ENCODE data around the gene USP32. TPM values are rescaled to one million over a fixed set of nuclear protein-coding genes. Genes with fewer than 3 reads are reported as not detected.

The USP32 gene
- total and polyA plus RNA-seq, 4 donors = 11.6 to 103 (median 42.9) TPM

DNA sequence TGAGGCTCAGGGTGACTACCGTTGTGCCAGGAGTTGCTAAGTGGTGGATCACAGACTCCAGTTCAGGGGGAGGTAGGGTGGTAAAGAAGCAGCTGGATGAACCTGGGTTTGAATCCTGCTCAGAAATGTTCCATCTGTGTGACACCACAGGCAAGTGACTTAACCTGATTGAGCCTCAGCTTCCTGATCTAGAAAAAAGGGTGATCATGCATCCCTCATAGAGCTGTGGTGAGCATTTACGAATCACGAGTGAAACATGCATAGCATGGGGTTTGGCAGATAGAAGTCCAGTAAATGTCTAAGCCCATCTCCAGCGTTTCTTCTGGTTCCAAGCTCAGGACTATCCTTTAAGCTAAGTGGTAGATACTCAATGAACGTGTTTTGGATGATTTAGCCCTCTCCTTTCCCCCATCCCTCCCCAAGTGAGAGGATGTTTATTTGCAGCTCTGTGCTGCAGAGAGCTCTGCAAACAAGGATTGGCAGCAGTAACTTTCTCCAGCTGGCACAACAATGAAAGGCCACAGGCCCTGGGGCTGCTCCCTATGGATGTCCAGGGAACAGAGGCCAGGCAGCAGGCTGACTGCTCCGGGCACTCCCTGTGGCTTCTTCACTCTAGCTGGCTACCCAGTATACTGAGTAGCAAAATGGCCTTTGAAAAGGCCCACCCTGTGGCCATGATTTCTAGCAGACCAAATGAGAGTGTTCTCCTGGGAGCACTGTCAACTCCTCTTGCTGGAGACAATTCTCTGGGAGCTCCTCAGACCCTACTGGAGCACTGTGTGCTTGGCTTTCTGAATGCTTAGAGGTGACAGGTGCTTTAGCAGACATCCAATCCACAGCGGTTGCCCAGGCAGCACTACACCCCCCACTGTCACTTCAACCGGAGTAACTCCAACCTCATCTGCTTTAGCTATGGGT, 220.8 kb downstream of the USP32 start (continued):
- TF ChIP-seq, protein P1, sequence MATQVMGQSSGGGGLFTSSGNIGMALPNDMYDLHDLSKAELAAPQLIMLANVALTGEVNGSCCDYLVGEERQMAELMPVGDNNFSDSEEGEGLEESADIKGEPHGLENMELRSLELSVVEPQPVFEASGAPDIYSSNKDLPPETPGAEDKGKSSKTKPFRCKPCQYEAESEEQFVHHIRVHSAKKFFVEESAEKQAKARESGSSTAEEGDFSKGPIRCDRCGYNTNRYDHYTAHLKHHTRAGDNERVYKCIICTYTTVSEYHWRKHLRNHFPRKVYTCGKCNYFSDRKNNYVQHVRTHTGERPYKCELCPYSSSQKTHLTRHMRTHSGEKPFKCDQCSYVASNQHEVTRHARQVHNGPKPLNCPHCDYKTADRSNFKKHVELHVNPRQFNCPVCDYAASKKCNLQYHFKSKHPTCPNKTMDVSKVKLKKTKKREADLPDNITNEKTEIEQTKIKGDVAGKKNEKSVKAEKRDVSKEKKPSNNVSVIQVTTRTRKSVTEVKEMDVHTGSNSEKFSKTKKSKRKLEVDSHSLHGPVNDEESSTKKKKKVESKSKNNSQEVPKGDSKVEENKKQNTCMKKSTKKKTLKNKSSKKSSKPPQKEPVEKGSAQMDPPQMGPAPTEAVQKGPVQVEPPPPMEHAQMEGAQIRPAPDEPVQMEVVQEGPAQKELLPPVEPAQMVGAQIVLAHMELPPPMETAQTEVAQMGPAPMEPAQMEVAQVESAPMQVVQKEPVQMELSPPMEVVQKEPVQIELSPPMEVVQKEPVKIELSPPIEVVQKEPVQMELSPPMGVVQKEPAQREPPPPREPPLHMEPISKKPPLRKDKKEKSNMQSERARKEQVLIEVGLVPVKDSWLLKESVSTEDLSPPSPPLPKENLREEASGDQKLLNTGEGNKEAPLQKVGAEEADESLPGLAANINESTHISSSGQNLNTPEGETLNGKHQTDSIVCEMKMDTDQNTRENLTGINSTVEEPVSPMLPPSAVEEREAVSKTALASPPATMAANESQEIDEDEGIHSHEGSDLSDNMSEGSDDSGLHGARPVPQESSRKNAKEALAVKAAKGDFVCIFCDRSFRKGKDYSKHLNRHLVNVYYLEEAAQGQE (IDR thresholded peaks at IDR 0.05) = no peak

DNA sequence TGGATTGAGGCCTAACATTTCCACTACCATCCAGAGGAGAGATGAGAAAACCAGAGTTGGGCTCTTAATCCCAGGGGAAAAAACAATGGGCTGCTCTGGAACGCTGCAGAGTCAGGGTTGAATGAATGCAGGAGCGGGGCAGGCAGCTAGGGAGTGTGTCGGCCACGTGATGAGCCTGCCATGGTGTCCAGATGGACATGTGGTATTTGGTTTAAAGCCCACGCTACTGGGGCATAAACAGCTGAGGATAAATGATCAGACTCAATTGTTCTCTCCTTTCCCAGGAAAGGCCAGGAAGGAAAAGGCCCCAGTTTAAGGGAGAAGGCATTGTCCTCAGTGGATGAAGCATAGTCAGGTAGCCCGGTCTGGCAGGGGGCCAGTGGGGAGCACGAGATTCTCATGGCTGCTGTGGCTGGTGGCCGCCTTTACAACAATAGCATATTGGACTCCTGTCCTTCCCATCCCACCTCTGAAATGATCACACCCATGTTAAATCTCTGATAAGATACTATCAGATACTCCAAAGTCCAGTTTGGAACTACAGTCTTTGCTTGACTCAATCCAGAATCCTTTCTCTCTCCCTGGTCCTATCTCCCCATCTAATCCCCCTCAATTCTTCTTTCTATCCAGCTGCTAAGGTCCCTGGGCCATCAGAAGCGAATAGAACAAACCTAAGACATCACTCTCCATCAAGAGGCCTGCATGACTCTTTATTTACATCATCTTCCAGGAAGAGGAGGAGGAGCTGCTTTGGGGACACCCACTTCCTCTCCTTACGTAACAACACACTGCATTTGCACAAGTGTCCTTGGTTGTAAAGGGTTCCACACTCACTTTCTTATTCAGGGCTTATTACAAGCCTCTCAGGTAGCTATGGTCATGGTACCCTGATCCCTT, 221.8 kb downstream of the USP32 start:
- Histone ChIP-seq H3K9me3 (ENCODE audit: control insufficient read depth in 4 of 4, low read length in 3 of 4) (no peaks in the 10 kb centered on the region), H3K4me1 (ENCODE audit: control insufficient read depth in 4 of 4, insufficient read depth in 4 of 4, low read length in 3 of 4) (peaks cover 1 to 38% (median 26%) of the 10 kb centered on the region in 4 donors), H3K27ac (ENCODE audit: low read depth in 1 of 2, low read length in 2 of 2) (no peak overlapping the region), H3K36me3 (ENCODE audit: control insufficient read depth in 4 of 4, insufficient read depth in 3 of 4, low read depth in 1 of 4, low read length in 3 of 4) (no peaks in the 10 kb centered on the region), H3K4me3 (ENCODE audit: low read depth in 1 of 3, low read length in 3 of 3) (no peak overlapping the region), H3K9ac (ENCODE audit: low read depth in 1 of 2, low read length in 2 of 2) (no peak overlapping the region), H3K27me3 (ENCODE audit: control insufficient read depth in 4 of 4, insufficient read depth in 4 of 4, low read length in 3 of 4) (no peaks in the 10 kb centered on the region)
- 81% methylated on average over 10 of the region's 10 CpGs for WGBS
- no peak for DNase-seq (ENCODE audit: low spot score)
- TF ChIP-seq FOXA2 (IDR thresholded peaks at IDR 0.05) (no peak), EGR1 (IDR thresholded peaks at IDR 0.05; ENCODE audit: low read depth in 2 of 2) (no peak), RXRA (IDR thresholded peaks at IDR 0.05) (no peak), FOXA1 (IDR thresholded peaks at IDR 0.05) (no peak), RAD21 (IDR thresholded peaks at IDR 0.05) (no peak)

DNA sequence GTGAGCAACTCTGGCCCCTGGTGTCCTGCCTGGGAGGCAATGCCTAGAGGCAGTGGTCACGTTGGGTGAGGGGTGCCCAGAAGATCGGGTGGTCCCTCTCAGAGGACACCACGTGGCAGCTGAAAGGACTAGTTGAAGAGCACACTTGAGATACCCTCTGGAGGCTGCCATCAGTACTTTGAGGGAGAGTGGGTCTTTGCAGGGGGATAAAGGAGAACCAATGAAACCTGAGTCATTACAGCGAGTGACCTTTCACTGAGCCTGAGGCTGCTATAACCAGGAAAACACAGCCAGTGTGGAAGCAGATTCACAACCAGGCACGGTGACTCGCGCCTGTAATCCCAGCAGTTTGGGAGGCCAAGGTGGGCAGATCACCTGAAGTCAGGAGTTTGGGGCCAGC, 223.3 kb downstream of the USP32 start:
- DNase-seq (ENCODE audit: low spot score) = no peak
- no peaks in the 10 kb centered on the region for H3K27me3 ChIP-seq (ENCODE audit: control insufficient read depth in 4 of 4, insufficient read depth in 4 of 4, low read length in 3 of 4)
- no peak overlapping the region for H3K9ac ChIP-seq (ENCODE audit: low read depth in 1 of 2, low read length in 2 of 2)
- no peak overlapping the region for H3K4me3 ChIP-seq (ENCODE audit: low read depth in 1 of 3, low read length in 3 of 3)
- H3K36me3 ChIP-seq (ENCODE audit: control insufficient read depth in 4 of 4, insufficient read depth in 3 of 4, low read depth in 1 of 4, low read length in 3 of 4) = no peaks in the 10 kb centered on the region
- 81% methylated on average over 7 of the region's 7 CpGs for WGBS
- peaks cover 1 to 25% (median 19%) of the 10 kb centered on the region in 4 donors for H3K4me1 ChIP-seq (ENCODE audit: control insufficient read depth in 4 of 4, insufficient read depth in 4 of 4, low read length in 3 of 4)
- no peak overlapping the region for H3K27ac ChIP-seq (ENCODE audit: low read depth in 1 of 2, low read length in 2 of 2)
- H3K9me3 ChIP-seq (ENCODE audit: control insufficient read depth in 4 of 4, low read length in 3 of 4) = no peaks in the 10 kb centered on the region
- no peak for TF ChIP-seq GABPA (IDR thresholded peaks at IDR 0.05 in 1 of 2, conservative IDR thresholded peaks at IDR 0.05 in 1 of 2)
- TF ChIP-seq, protein P2, sequence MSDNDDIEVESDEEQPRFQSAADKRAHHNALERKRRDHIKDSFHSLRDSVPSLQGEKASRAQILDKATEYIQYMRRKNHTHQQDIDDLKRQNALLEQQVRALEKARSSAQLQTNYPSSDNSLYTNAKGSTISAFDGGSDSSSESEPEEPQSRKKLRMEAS (IDR thresholded peaks at IDR 0.05) = no peak
- TF ChIP-seq JUND (IDR thresholded peaks at IDR 0.05) = no peak
- TF ChIP-seq, protein P1 (IDR thresholded peaks at IDR 0.05) = no peak
- TF ChIP-seq, protein P3, sequence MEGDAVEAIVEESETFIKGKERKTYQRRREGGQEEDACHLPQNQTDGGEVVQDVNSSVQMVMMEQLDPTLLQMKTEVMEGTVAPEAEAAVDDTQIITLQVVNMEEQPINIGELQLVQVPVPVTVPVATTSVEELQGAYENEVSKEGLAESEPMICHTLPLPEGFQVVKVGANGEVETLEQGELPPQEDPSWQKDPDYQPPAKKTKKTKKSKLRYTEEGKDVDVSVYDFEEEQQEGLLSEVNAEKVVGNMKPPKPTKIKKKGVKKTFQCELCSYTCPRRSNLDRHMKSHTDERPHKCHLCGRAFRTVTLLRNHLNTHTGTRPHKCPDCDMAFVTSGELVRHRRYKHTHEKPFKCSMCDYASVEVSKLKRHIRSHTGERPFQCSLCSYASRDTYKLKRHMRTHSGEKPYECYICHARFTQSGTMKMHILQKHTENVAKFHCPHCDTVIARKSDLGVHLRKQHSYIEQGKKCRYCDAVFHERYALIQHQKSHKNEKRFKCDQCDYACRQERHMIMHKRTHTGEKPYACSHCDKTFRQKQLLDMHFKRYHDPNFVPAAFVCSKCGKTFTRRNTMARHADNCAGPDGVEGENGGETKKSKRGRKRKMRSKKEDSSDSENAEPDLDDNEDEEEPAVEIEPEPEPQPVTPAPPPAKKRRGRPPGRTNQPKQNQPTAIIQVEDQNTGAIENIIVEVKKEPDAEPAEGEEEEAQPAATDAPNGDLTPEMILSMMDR (IDR thresholded peaks at IDR 0.05; ENCODE audit: low read depth, low read length, missing input control) = no peak
- TF ChIP-seq FOXA2 (IDR thresholded peaks at IDR 0.05) = no peak
- no peak for TF ChIP-seq NR2F2 (IDR thresholded peaks at IDR 0.05)
- TF ChIP-seq, protein P4, sequence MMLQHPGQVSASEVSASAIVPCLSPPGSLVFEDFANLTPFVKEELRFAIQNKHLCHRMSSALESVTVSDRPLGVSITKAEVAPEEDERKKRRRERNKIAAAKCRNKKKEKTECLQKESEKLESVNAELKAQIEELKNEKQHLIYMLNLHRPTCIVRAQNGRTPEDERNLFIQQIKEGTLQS (IDR thresholded peaks at IDR 0.05) = no peak
- no peak for TF ChIP-seq TAF1 (conservative IDR thresholded peaks at IDR 0.05)
- no peak for TF ChIP-seq YY1 (IDR thresholded peaks at IDR 0.05)
- TF ChIP-seq, protein P5, sequence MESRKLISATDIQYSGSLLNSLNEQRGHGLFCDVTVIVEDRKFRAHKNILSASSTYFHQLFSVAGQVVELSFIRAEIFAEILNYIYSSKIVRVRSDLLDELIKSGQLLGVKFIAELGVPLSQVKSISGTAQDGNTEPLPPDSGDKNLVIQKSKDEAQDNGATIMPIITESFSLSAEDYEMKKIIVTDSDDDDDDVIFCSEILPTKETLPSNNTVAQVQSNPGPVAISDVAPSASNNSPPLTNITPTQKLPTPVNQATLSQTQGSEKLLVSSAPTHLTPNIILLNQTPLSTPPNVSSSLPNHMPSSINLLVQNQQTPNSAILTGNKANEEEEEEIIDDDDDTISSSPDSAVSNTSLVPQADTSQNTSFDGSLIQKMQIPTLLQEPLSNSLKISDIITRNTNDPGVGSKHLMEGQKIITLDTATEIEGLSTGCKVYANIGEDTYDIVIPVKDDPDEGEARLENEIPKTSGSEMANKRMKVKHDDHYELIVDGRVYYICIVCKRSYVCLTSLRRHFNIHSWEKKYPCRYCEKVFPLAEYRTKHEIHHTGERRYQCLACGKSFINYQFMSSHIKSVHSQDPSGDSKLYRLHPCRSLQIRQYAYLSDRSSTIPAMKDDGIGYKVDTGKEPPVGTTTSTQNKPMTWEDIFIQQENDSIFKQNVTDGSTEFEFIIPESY (IDR thresholded peaks at IDR 0.05) = no peak
- TF ChIP-seq HNF4G (IDR thresholded peaks at IDR 0.05) = no peak
- no peak for TF ChIP-seq FOXA1 (IDR thresholded peaks at IDR 0.05)
